H1 (cell line): ENCODE results near the gene NAE1. TPM values are rescaled to one million over a fixed set of nuclear protein-coding genes. Genes with fewer than 3 reads are reported as not detected.

Experiments used
- CTCF ChIA-PET: fragments of 300-600 bp; sonication (Branson Sonifier 250); formaldehyde crosslinking; loops from one replicate; lab custom pipeline; 2021; ENCODE audit not compliant: partially characterized antibody; lab: Charles Lee
- POLR2A ChIA-PET: fragments of 300-600 bp; sonication (Branson Sonifier 250); formaldehyde crosslinking; loops from one replicate; lab custom pipeline; 2021; ENCODE audit warnings: inconsistent platforms; ENCODE audit not compliant: partially characterized antibody; lab: Charles Lee
- DNase-seq, 2 experiments: peaks; one replicate each; pipeline versions ENCODE4 v3.0.0 to v3.0.0-alpha.2; 2010 to 2022; ENCODE audit warnings: low spot score in 2 of 2, low read depth in 1 of 2, mixed read lengths in 1 of 2
- FAIRE-seq: peaks from 2 replicates; lab custom pipeline; 2011; peaks lifted over from hg19 to GRCh38; lab: Jason Lieb, UNC
- H2AFZ ChIP-seq: 2 replicates; pipeline ENCODE4 v1.8.1; 2012; ENCODE audit warnings: low read length, inconsistent platforms
- H2AK5ac ChIP-seq: 2 replicates; pipeline ENCODE4 v1.6.1; 2013; ENCODE audit warnings: low read depth, low read length
- H2BK120ac ChIP-seq: replicated peaks from 2 replicates; pipeline ENCODE3; 2013; ENCODE audit warnings: low read depth, low read length, inconsistent platforms
- H2BK12ac ChIP-seq: 2 replicates; pipeline ENCODE4 v1.6.1; 2013; ENCODE audit warnings: low read depth, low read length
- H2BK15ac ChIP-seq: 2 replicates; pipeline ENCODE4 v1.6.1; 2013; ENCODE audit warnings: low read length
- H2BK20ac ChIP-seq: 2 replicates; pipeline ENCODE4 v1.6.1; 2013; ENCODE audit warnings: low read length
- H2BK5ac ChIP-seq: 2 replicates; pipeline ENCODE4 v1.6.1; 2013; ENCODE audit warnings: low read depth, low read length
- H3K14ac ChIP-seq: 2 replicates; pipeline ENCODE4 v1.6.1; 2013; ENCODE audit warnings: inconsistent platforms; ENCODE audit not compliant: insufficient read length
- H3K18ac ChIP-seq: 2 replicates; pipeline ENCODE4 v1.6.1; 2013; ENCODE audit warnings: low read length; ENCODE audit errors: extremely low read depth
- H3K23ac ChIP-seq: 2 replicates; pipeline ENCODE4 v1.6.1; 2013; ENCODE audit warnings: inconsistent platforms; ENCODE audit not compliant: insufficient read length
- H3K23me2 ChIP-seq: 2 replicates; pipeline ENCODE4 v1.6.1; 2013; ENCODE audit warnings: low read depth, low read length
- H3K27ac ChIP-seq: 2 replicates; pipeline ENCODE4 v1.6.1; 2011; ENCODE audit warnings: low read depth, low read length, inconsistent platforms
- H3K27me3 ChIP-seq, 4 experiments: replicated peaks in 1 of 4; 1 replicate in 1 of 4; 2 replicates in 3 of 4; pipeline versions ENCODE4 v1.6.1 to v1.8.1; 2011 to 2013; ENCODE audit warnings: low read length in 3 of 4, mild to moderate bottlenecking in 3 of 4, inconsistent platforms in 2 of 4, mixed read lengths in 2 of 4, moderate library complexity in 1 of 4; ENCODE audit not compliant: control insufficient read depth in 3 of 4, insufficient read depth in 3 of 4; ENCODE audit errors: extremely low read depth in 1 of 4
- H3K36me3 ChIP-seq, 4 experiments: 2 replicates each; pipeline versions ENCODE4 v1.6.1 to v1.8.1; 2011 to 2013; ENCODE audit warnings: mild to moderate bottlenecking in 4 of 4, low read length in 3 of 4, moderate library complexity in 2 of 4, control low read depth in 1 of 4, inconsistent platforms in 1 of 4; ENCODE audit not compliant: insufficient read depth in 4 of 4, control insufficient read depth in 2 of 4
- H3K4ac ChIP-seq: replicated peaks from 2 replicates; pipeline ENCODE3; 2013; ENCODE audit warnings: low read length, low read depth, mixed read lengths, inconsistent platforms; ENCODE audit not compliant: insufficient read length
- H3K4me1 ChIP-seq, 4 experiments: replicated peaks in 1 of 4; 1 replicate in 1 of 4; 2 replicates in 3 of 4; pipeline versions ENCODE4 v1.6.1 to v1.8.1; 2011 to 2013; ENCODE audit warnings: low read length in 3 of 4, inconsistent platforms in 2 of 4, mixed read lengths in 1 of 4; ENCODE audit not compliant: insufficient read depth in 4 of 4, control insufficient read depth in 3 of 4
- H3K4me2 ChIP-seq, 2 experiments: 2 replicates each; pipeline versions ENCODE4 v1.6.1 to v1.8.1; 2011 to 2013; ENCODE audit warnings: low read depth in 2 of 2, low read length in 2 of 2, control low read depth in 1 of 2, inconsistent platforms in 1 of 2, mild to moderate bottlenecking in 1 of 2; ENCODE audit not compliant: insufficient read depth in 1 of 2
- H3K4me3 ChIP-seq, 4 experiments: fragments of 200-600, 300-600 bp in 1 of 4; sonication (generic), shearing (Covaris generic), sonication (Bioruptor Twin) in 1 of 4; 2 replicates each; pipeline versions ENCODE4 v1.5.1 to v1.8.1; 2011 to 2016; ENCODE audit warnings: low read length in 4 of 4, low read depth in 3 of 4, control low read depth in 2 of 4, inconsistent platforms in 2 of 4, mild to moderate bottlenecking in 2 of 4, mixed read lengths in 1 of 4, moderate library complexity in 1 of 4; ENCODE audit not compliant: insufficient read depth in 2 of 4; ENCODE audit errors: extremely low read depth in 1 of 4
- H3K56ac ChIP-seq: replicated peaks from 2 replicates; pipeline ENCODE3; 2013; ENCODE audit warnings: low read depth, mild to moderate bottlenecking, mixed read lengths, low read length, inconsistent platforms; ENCODE audit not compliant: insufficient read length
- H3K79me1 ChIP-seq: 2 replicates; pipeline ENCODE4 v1.6.1; 2013; ENCODE audit warnings: low read depth, low read length, control low read depth
- H3K79me2 ChIP-seq, 2 experiments: 2 replicates each; pipeline versions ENCODE4 v1.6.1 to v1.8.1; 2012 to 2013; ENCODE audit warnings: low read length in 2 of 2, mild to moderate bottlenecking in 2 of 2, inconsistent platforms in 1 of 2; ENCODE audit not compliant: insufficient read depth in 2 of 2, control insufficient read depth in 1 of 2
- H3K9ac ChIP-seq, 4 experiments: replicated peaks in 1 of 4; 1 replicate in 1 of 4; 2 replicates in 3 of 4; pipeline versions ENCODE4 v1.6.1 to v1.8.1; 2011 to 2013; ENCODE audit warnings: low read depth in 3 of 4, low read length in 3 of 4, control low read depth in 2 of 4, mild to moderate bottlenecking in 2 of 4, moderate library complexity in 2 of 4, inconsistent platforms in 1 of 4; ENCODE audit errors: extremely low read depth in 1 of 4
- H3K9me3 ChIP-seq, 2 experiments: 2 replicates each; pipeline versions ENCODE4 v1.6.1 to v1.8.1; 2012 to 2013; ENCODE audit warnings: mild to moderate bottlenecking in 2 of 2, moderate library complexity in 2 of 2, control low read depth in 1 of 2, inconsistent platforms in 1 of 2, low read depth in 1 of 2, low read length in 1 of 2, mixed read lengths in 1 of 2; ENCODE audit not compliant: insufficient read depth in 2 of 2
- H4K20me1 ChIP-seq, 2 experiments: replicated peaks in 1 of 2; 2 replicates each; pipeline versions ENCODE3 to v1.8.1; 2011 to 2013; ENCODE audit warnings: inconsistent platforms in 2 of 2, low read length in 2 of 2, mild to moderate bottlenecking in 1 of 2; ENCODE audit not compliant: insufficient read depth in 2 of 2, control insufficient read depth in 1 of 2
- H4K5ac ChIP-seq: 2 replicates; pipeline ENCODE4 v1.6.1; 2013; ENCODE audit warnings: low read length, low read depth, mixed read lengths, inconsistent platforms; ENCODE audit not compliant: insufficient read length
- H4K8ac ChIP-seq: 2 replicates; pipeline ENCODE4 v1.8.0; 2013; ENCODE audit warnings: mild to moderate bottlenecking, moderate library complexity, low read length, inconsistent platforms; ENCODE audit not compliant: insufficient read depth; ENCODE audit errors: extremely low read depth
- H4K91ac ChIP-seq: replicated peaks from 2 replicates; pipeline ENCODE3; 2013; ENCODE audit warnings: low read length, mixed read lengths, inconsistent platforms; ENCODE audit not compliant: insufficient read length
- CREB1 ChIP-seq: IDR thresholded peaks from 2 replicates; pipeline ENCODE4 v1.6.1; 2012; ENCODE audit warnings: inconsistent platforms
- SUZ12 ChIP-seq: fragments of 200-600 bp; sonication (generic); IDR thresholded peaks from 2 replicates; pipeline ENCODE4 v1.6.1; 2012; ENCODE audit warnings: mild to moderate bottlenecking, inconsistent platforms, low read length, moderate library complexity, mixed read lengths
- WGBS, 2 experiments: shearing (Covaris generic) in 1 of 2; methylation state at CpG; one replicate each; pipeline versions ENCODE4 v1.1.6 to v1.1.7; 2013 to 2015; ENCODE audit warnings: low lambda C conversion rate in 2 of 2, mixed read lengths in 2 of 2, inconsistent platforms in 1 of 2, low coverage in 1 of 2, missing lambda C conversion rate in 1 of 2; ENCODE audit not compliant: insufficient replicate concordance in 2 of 2, insufficient coverage in 1 of 2, insufficient read length in 1 of 2; ENCODE audit errors: extremely low coverage in 1 of 2, missing lambda C conversion rate in 1 of 2; 5-methylcytosine and 5-hydroxymethylcytosine counted together
- polyA plus RNA-seq, 7 experiments: library from polyadenylated mRNA; depleted of rRNA in 3 of 7; stranded (reverse) in 5 of 7; unstranded in 2 of 7; fragments of >200 nt in 5 of 7; fragments of 200-250 nt in 2 of 7; gene quantifications; 1 replicate in 5 of 7; 2 replicates in 1 of 7; 4 replicates in 1 of 7; pipeline versions ENCODE4 v1.2.1 to v1.2.3, GENCODE V29; 2011 to 2013; ENCODE audit warnings: missing spikeins in 2 of 7, mixed read lengths in 2 of 7
- total RNA-seq: library from RNA; stranded (reverse); fragmentation: NEBNext Ultra II Directional; extraction: Animal tissue kit (Norgen Biotek cat#: 25700); gene quantifications from 2 replicates; pipeline ENCODE4 v1.2.1, GENCODE V29; 2021

The NAE1 gene
- total and polyA plus RNA-seq, 2 of the 8 experiments (the other 6 are each of a cell fraction or from before 2014, with no cell fraction given): 66.6 to 155 TPM

- H3K23ac ChIP-seq: no peak overlapping the region
- FAIRE-seq: no peak
- H2BK120ac ChIP-seq: no peak overlapping the region
- no peak overlapping the region for H3K4me3 ChIP-seq
- peaks cover 3% of the 10 kb centered on the region; the same call in 1 of the 2 replicates for H3K23me2 ChIP-seq
- 0 out of 2 replicates have a peak, but pooled peaks have one; percentile 37 for TF ChIP-seq CREB1
- TF ChIP-seq SUZ12: no peak
- peak in 1 of 2 experiments; percentile 23 for DNase-seq
- peaks cover 6 to 26% of the 10 kb centered on the region in 2 experiments for H3K79me2 ChIP-seq
- H4K5ac ChIP-seq: no peak overlapping the region
- ChIA-PET CTCF (interaction anchor here (1.7 to 14.3 kb wide), 4 partner anchors 13 to 35 kb away, joined by 5 to 162 read pairs (median 46); partner anchors contain the start of gene CA7), POLR2A (interaction anchor here (0.7 to 3.8 kb wide), 4 partner anchors 9 to 34 kb away, joined by 3 to 14 read pairs (median 4); no protein-coding TSS in a partner anchor)
- H4K91ac ChIP-seq: no peak overlapping the region
- no peak overlapping the region for H3K9ac ChIP-seq
- H3K18ac ChIP-seq: no peak overlapping the region
- peak overlapping the region; percentile 42; the same call in 1 of the 2 replicates for H2AFZ ChIP-seq
- no peak overlapping the region for H2BK20ac ChIP-seq
- no peak overlapping the region for H2AK5ac ChIP-seq
- H2BK12ac ChIP-seq: no peak overlapping the region
- H2BK5ac ChIP-seq: no peak overlapping the region
- H3K14ac ChIP-seq: no peak overlapping the region
- H3K4me2 ChIP-seq: no peak overlapping the region
- peaks cover 0 to 2% of the 10 kb centered on the region in 2 experiments for H4K20me1 ChIP-seq
- H4K8ac ChIP-seq: no peak overlapping the region
- no peak overlapping the region for H3K4ac ChIP-seq
- no peak overlapping the region for H3K27ac ChIP-seq
- H2BK15ac ChIP-seq: no peak overlapping the region
- peaks cover 2% of the 10 kb centered on the region; the same call in 1 of the 2 replicates for H3K79me1 ChIP-seq
- H3K4me1 ChIP-seq: peaks cover 0 to 5% (median 3%) of the 10 kb centered on the region in 4 experiments; a peak in 2 of 7 replicates
- no peaks in the 10 kb centered on the region for H3K9me3 ChIP-seq
- H3K27me3 ChIP-seq: no peaks in the 10 kb centered on the region; a peak in 2 of 7 replicates
- peaks cover 0 to 9% (median 2%) of the 10 kb centered on the region in 4 experiments; a peak in 5 of 8 replicates for H3K36me3 ChIP-seq
- H3K56ac ChIP-seq: no peak overlapping the region
- 88% methylated on average over 7 of the region's 7 CpGs; no CpG with 5 or more reads in 1 of the 2 experiments for WGBS, 2 experiments
Observed at GRCh38 chr16:66832661-66833305, 2.0 kb upstream of the NAE1 start.
